NB4 (cell line): ENCODE data around the gene MPPED1.

ENCODE experiments used
- DNase-seq: peaks from one replicate; pipeline ENCODE4 v3.0.0; 2010; ENCODE audit warnings: low read depth
- H3K4me3 ChIP-seq: one replicate; pipeline ENCODE4 v1.5.1; 2011; ENCODE audit warnings: mild to moderate bottlenecking, low read depth, low read length, moderate library complexity
- CTCF ChIP-seq: IDR thresholded peaks from one replicate; pipeline ENCODE4 v1.5.1; 2012; ENCODE audit warnings: low read depth, low read length
- MAX ChIP-seq: IDR thresholded peaks from 2 replicates; pipeline ENCODE4 v1.6.1; 2011; ENCODE audit warnings: low read depth, low read length
- MYC ChIP-seq: IDR thresholded peaks from 2 replicates; pipeline ENCODE4 v1.6.1; 2011; ENCODE audit warnings: low read depth, low read length
- POLR2A ChIP-seq: IDR thresholded peaks from 2 replicates; pipeline ENCODE4 v1.6.1; 2011; ENCODE audit warnings: mild to moderate bottlenecking; ENCODE audit not compliant: insufficient read length; ENCODE audit errors: extremely low read depth

The MPPED1 gene

GRCh38 chr22:43411869-43412807 is at the start of gene MPPED1:
TSS of gene MPPED1 (plus strand) at chr22:43412014. CDS start at chr22:43424986, 12,972 bp downstream.
- no peak for DNase-seq
- TF ChIP-seq MAX, result no peak
- no peak for TF ChIP-seq MYC
- TF ChIP-seq CTCF, result no peak
- TF ChIP-seq POLR2A, result no peak
- no peak within 1 kb of the TSS for H3K4me3 ChIP-seq

- no peak overlapping the region for H3K4me3 ChIP-seq
- no peak for DNase-seq
- TF ChIP-seq CTCF (no peak), MAX (no peak), POLR2A (no peak), MYC (no peak)
These were observed 48.3 kb upstream of the MPPED1 start for GRCh38 chr22:43363315-43364168.

GRCh38 chr22:43364169-43364435 is 47.7 kb upstream of the MPPED1 start:
- no peak overlapping the region for H3K4me3 ChIP-seq
- no peak for DNase-seq
- TF ChIP-seq MAX (no peak), POLR2A (no peak), MYC (no peak), CTCF (no peak)

GRCh38 chr22:43365715-43366440 is 45.9 kb upstream of the MPPED1 start:
- DNase-seq, result no peak
- TF ChIP-seq CTCF, result no peak
- TF ChIP-seq MAX, result no peak
- TF ChIP-seq MYC, result no peak
- TF ChIP-seq POLR2A, result no peak
- no peak overlapping the region for H3K4me3 ChIP-seq

GRCh38 chr22:43370036-43370435 is 41.8 kb upstream of the MPPED1 start:
- no peak for TF ChIP-seq POLR2A
- no peak for TF ChIP-seq MAX
- TF ChIP-seq CTCF, result no peak
- TF ChIP-seq MYC, result no peak
- DNase-seq, result no peak
- H3K4me3 ChIP-seq, result no peak overlapping the region
